ENCODE measurements around the gene MCTP1. TPM values are rescaled to one million over a fixed set of nuclear protein-coding genes. Genes with fewer than 3 reads are reported as not detected.

MCTP1 gene
- total and polyA plus RNA-seq, 2 experiments from 2014 or later, result 1.3 to 5.7 TPM

DNA sequence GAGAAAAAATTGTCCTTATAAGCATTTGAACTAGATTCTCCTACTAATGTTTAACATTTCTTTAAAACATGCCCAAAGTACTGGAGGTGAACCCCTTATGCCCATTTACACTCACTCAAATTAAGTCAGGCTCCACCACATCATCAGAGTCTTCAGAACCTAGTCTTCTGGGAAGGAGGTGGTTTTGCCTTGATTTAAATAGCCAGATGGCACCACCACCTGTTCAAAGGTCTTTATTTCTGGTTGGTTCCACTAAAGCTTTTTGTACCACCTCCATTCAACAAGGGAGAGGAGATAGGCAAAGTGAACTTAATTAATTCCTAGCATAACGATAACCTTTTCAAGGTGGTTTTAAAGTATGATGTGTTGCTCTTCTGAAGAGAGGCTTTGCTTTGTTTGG lies 476.9 kb downstream of the MCTP1 start:
- H3K4me1 ChIP-seq (ENCODE audit: insufficient read depth), result no peaks in the 10 kb centered on the region
- H3K79me2 ChIP-seq, result no peaks in the 10 kb centered on the region
- H3K4me2 ChIP-seq, result no peak overlapping the region
- TF ChIP-seq, protein P1, sequence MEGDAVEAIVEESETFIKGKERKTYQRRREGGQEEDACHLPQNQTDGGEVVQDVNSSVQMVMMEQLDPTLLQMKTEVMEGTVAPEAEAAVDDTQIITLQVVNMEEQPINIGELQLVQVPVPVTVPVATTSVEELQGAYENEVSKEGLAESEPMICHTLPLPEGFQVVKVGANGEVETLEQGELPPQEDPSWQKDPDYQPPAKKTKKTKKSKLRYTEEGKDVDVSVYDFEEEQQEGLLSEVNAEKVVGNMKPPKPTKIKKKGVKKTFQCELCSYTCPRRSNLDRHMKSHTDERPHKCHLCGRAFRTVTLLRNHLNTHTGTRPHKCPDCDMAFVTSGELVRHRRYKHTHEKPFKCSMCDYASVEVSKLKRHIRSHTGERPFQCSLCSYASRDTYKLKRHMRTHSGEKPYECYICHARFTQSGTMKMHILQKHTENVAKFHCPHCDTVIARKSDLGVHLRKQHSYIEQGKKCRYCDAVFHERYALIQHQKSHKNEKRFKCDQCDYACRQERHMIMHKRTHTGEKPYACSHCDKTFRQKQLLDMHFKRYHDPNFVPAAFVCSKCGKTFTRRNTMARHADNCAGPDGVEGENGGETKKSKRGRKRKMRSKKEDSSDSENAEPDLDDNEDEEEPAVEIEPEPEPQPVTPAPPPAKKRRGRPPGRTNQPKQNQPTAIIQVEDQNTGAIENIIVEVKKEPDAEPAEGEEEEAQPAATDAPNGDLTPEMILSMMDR (IDR thresholded peaks at IDR 0.05; ENCODE audit: poor library complexity), result no peak
- TF ChIP-seq EZH2 (IDR thresholded peaks at IDR 0.05; ENCODE audit: borderline replicate concordance) (no peak), EZH2phosphoT487 (IDR thresholded peaks at IDR 0.05; ENCODE audit: low read depth, severe bottlenecking, unreplicated experiment) (no peak)
- H3K9me2 ChIP-seq (replicated peaks; ENCODE audit: insufficient read depth), result no peaks in the 10 kb centered on the region
- H3K27ac ChIP-seq, result no peak overlapping the region
- no peak overlapping the region for H2AFZ ChIP-seq
- H3K27me3 ChIP-seq, result no peaks in the 10 kb centered on the region
- no peak overlapping the region for H3K4me3 ChIP-seq
- H3K36me3 ChIP-seq (replicated peaks; ENCODE audit: insufficient read depth, low read depth), result no peaks in the 10 kb centered on the region
- H4K20me1 ChIP-seq (ENCODE audit: insufficient read depth, poor library complexity, severe bottlenecking), result no peaks in the 10 kb centered on the region
- 82% methylated on average over 1 of the region's 1 CpG for WGBS (ENCODE audit: low lambda C conversion rate, missing lambda C conversion rate)
- no peaks in the 10 kb centered on the region for H3K9me3 ChIP-seq (ENCODE audit: low read depth)
- DNase-seq (ENCODE audit: low spot score), result no peak

DNA sequence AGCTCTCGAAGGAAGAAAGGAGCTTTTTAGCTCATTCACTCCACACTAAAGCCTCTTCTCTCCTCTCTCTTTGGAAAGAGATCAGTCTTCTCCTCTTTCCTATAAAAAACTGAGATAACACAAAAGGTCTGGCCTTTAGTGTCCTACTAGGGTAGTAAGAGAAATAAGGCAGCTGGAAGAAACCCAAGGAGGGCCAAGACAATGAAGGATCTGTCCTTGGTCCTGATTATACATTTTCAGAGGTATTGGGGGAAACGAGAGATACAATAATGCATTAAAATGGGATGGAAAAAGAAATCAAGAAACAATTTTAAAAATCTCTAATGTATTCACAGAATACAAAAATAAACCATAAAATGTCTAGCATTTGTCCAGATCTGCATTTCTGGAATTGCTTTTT lies 482.4 kb downstream of the MCTP1 start:
- Histone ChIP-seq H3K36me3 (replicated peaks; ENCODE audit: insufficient read depth, low read depth) (no peaks in the 10 kb centered on the region), H3K79me2 (no peaks in the 10 kb centered on the region), H3K4me1 (ENCODE audit: insufficient read depth) (no peaks in the 10 kb centered on the region), H3K4me2 (no peak overlapping the region), H2AFZ (no peak overlapping the region), H3K4me3 (no peak overlapping the region), H3K9me3 (ENCODE audit: low read depth) (no peaks in the 10 kb centered on the region), H4K20me1 (ENCODE audit: insufficient read depth, poor library complexity, severe bottlenecking) (no peaks in the 10 kb centered on the region), H3K27ac (no peak overlapping the region), H3K27me3 (no peaks in the 10 kb centered on the region), H3K9me2 (replicated peaks; ENCODE audit: insufficient read depth) (no peaks in the 10 kb centered on the region)
- TF ChIP-seq, protein P1 (IDR thresholded peaks at IDR 0.05; ENCODE audit: poor library complexity), result no peak
- no peak for TF ChIP-seq EZH2phosphoT487 (IDR thresholded peaks at IDR 0.05; ENCODE audit: low read depth, severe bottlenecking, unreplicated experiment)
- no peak for TF ChIP-seq EZH2 (IDR thresholded peaks at IDR 0.05; ENCODE audit: borderline replicate concordance)
- peak; percentile 5 for DNase-seq (ENCODE audit: low spot score)
- WGBS (ENCODE audit: low lambda C conversion rate, missing lambda C conversion rate), result 90% methylated on average over 2 of the region's 2 CpGs

DNA sequence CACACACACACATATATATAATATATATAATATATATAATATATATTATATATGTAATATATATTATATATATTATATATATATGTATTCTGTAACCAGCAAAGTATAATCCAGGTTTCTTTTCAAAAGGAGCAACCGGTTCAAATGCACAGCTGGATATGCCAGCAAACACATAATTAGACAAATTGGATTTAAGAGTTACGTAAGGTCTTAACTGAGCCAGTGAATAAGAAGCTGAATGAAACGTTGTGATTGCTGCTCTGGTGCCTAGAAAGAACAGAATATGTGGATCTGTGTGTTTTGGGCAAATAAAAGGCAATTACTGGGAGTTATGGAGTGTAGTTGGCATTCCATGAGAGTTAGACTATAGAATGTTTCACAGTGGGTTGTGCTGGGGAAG lies 488.3 kb downstream of the MCTP1 start:
- TF ChIP-seq EZH2phosphoT487 (IDR thresholded peaks at IDR 0.05; ENCODE audit: low read depth, severe bottlenecking, unreplicated experiment) (no peak), EZH2 (IDR thresholded peaks at IDR 0.05; ENCODE audit: borderline replicate concordance) (no peak)
- TF ChIP-seq, protein P1 (IDR thresholded peaks at IDR 0.05; ENCODE audit: poor library complexity), result no peak
- Histone ChIP-seq H4K20me1 (ENCODE audit: insufficient read depth, poor library complexity, severe bottlenecking) (no peaks in the 10 kb centered on the region), H3K9me2 (replicated peaks; ENCODE audit: insufficient read depth) (no peaks in the 10 kb centered on the region), H3K36me3 (replicated peaks; ENCODE audit: insufficient read depth, low read depth) (no peaks in the 10 kb centered on the region), H3K79me2 (no peaks in the 10 kb centered on the region), H3K4me3 (no peak overlapping the region), H3K27me3 (no peaks in the 10 kb centered on the region), H3K4me2 (no peak overlapping the region), H3K4me1 (ENCODE audit: insufficient read depth) (no peaks in the 10 kb centered on the region), H3K27ac (no peak overlapping the region), H2AFZ (no peak overlapping the region), H3K9me3 (ENCODE audit: low read depth) (no peaks in the 10 kb centered on the region)
- no peak for DNase-seq (ENCODE audit: low spot score)
- 72% methylated on average over 3 of the region's 3 CpGs for WGBS (ENCODE audit: low lambda C conversion rate, missing lambda C conversion rate)

DNA sequence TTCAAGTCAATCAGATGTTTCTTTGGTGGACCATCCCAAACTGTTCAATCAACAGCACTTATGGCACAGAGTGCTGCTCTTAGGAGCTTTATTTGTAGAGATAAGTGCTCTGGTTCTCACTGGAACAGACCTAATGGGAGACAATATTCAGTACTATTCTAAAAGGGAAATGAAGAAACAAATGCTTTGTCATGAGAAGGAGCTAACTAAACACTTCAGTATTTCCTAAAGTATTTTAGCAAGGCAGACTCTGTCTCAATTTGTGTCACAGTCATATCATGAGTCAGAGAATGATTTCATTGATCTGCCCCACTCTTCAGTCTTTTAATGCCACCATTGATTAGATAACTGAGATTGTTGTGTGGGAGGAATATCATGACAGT lies 491.1 kb downstream of the MCTP1 start:
- Histone ChIP-seq H3K36me3 (replicated peaks; ENCODE audit: insufficient read depth, low read depth) (no peaks in the 10 kb centered on the region), H3K9me3 (ENCODE audit: low read depth) (no peaks in the 10 kb centered on the region), H3K79me2 (no peaks in the 10 kb centered on the region), H4K20me1 (ENCODE audit: insufficient read depth, poor library complexity, severe bottlenecking) (no peaks in the 10 kb centered on the region), H3K4me1 (ENCODE audit: insufficient read depth) (no peaks in the 10 kb centered on the region), H3K27ac (no peak overlapping the region), H3K4me3 (no peak overlapping the region), H3K27me3 (no peaks in the 10 kb centered on the region), H3K9me2 (replicated peaks; ENCODE audit: insufficient read depth) (no peaks in the 10 kb centered on the region), H2AFZ (no peak overlapping the region), H3K4me2 (no peak overlapping the region)
- TF ChIP-seq EZH2 (IDR thresholded peaks at IDR 0.05; ENCODE audit: borderline replicate concordance) (no peak), EZH2phosphoT487 (IDR thresholded peaks at IDR 0.05; ENCODE audit: low read depth, severe bottlenecking, unreplicated experiment) (no peak)
- TF ChIP-seq, protein P1 (IDR thresholded peaks at IDR 0.05; ENCODE audit: poor library complexity), result no peak
- DNase-seq (ENCODE audit: low spot score), result no peak

All from hepatocyte (in vitro differentiated cells).